ENCODE results near the gene LIN54. TPM values are rescaled to one million over a fixed set of nuclear protein-coding genes. Genes with fewer than 3 reads are reported as not detected.
A peak's percentile ranks its signal among the peaks of the same experiment; 100 is the strongest.

The LIN54 gene
- total and polyA plus RNA-seq, 2 of the 13 experiments (the other 11 are each of a cell fraction or from before 2014, with no cell fraction given), result 25.2 to 32.9 TPM

DNA sequence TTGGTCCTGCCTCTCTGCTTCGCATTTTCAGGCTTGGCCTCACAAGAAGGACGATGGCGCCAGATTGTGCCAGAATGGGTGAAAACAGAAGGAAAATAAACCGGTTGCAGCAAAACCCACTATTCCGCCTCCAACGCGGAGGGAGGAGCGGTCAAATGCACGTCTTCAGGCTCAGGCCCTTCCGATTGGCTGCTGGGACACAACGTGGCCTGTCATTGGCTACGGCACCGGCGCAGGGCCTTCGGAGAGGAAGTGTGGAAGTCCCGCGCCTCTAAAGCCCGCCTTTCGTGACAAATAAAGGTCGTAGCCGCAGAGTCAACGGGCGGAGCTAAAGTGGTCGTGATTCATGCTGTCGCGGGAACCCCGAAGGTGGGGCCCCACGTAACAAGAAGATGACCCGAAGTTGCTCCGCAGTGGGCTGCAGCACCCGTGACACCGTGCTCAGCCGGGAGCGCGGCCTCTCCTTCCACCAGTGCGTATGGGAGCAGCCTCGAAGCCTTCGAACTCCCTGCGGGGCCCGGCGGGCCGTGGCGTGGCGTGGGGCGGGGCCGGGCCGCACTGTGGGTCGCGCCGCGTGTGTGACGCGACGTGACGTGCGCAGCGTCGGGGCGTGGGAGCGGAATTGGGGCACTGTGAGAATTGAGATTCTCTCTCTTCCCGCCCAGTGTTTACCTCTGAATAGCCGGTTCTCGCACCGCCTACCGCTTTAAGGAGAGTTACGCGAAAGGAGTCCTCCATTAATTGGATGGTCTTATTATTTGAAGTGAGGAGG lies 110.0 kb downstream of the LIN54 start, which contains the start of gene THAP9 (continued):
- TF ChIP-seq NFYC (CRISPR knock-in tag; IDR thresholded peaks at IDR 0.05), result peak; percentile 97
- TF ChIP-seq PPARG (CRISPR knock-in tag; conservative IDR thresholded peaks at IDR 0.05), result no peak; the same call in 1 of the 2 replicates
- TF ChIP-seq KLF6 (CRISPR knock-in tag; IDR thresholded peaks at IDR 0.05), result 0 out of 2 replicates have a peak, but pooled peaks have one; percentile 16
- TF ChIP-seq, protein P1, sequence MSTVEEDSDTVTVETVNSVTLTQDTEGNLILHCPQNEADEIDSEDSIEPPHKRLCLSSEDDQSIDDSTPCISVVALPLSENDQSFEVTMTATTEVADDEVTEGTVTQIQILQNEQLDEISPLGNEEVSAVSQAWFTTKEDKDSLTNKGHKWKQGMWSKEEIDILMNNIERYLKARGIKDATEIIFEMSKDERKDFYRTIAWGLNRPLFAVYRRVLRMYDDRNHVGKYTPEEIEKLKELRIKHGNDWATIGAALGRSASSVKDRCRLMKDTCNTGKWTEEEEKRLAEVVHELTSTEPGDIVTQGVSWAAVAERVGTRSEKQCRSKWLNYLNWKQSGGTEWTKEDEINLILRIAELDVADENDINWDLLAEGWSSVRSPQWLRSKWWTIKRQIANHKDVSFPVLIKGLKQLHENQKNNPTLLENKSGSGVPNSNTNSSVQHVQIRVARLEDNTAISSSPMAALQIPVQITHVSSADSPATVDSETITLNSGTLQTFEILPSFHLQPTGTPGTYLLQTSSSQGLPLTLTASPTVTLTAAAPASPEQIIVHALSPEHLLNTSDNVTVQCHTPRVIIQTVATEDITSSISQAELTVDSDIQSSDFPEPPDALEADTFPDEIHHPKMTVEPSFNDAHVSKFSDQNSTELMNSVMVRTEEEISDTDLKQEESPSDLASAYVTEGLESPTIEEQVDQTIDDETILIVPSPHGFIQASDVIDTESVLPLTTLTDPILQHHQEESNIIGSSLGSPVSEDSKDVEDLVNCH (CRISPR knock-in tag; IDR thresholded peaks at IDR 0.05), result no peak
- TF ChIP-seq, protein P2, sequence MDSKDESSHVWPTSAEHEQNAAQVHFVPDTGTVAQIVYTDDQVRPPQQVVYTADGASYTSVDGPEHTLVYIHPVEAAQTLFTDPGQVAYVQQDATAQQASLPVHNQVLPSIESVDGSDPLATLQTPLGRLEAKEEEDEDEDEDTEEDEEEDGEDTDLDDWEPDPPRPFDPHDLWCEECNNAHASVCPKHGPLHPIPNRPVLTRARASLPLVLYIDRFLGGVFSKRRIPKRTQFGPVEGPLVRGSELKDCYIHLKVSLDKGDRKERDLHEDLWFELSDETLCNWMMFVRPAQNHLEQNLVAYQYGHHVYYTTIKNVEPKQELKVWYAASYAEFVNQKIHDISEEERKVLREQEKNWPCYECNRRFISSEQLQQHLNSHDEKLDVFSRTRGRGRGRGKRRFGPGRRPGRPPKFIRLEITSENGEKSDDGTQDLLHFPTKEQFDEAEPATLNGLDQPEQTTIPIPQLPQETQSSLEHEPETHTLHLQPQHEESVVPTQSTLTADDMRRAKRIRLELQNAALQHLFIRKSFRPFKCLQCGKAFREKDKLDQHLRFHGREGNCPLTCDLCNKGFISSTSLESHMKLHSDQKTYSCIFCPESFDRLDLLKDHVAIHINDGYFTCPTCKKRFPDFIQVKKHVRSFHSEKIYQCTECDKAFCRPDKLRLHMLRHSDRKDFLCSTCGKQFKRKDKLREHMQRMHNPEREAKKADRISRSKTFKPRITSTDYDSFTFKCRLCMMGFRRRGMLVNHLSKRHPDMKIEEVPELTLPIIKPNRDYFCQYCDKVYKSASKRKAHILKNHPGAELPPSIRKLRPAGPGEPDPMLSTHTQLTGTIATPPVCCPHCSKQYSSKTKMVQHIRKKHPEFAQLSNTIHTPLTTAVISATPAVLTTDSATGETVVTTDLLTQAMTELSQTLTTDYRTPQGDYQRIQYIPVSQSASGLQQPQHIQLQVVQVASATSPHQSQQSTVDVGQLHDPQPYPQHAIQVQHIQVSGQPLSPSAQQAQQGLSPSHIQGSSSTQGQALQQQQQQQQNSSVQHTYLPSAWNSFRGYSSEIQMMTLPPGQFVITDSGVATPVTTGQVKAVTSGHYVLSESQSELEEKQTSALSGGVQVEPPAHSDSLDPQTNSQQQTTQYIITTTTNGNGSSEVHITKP (CRISPR knock-in tag; IDR thresholded peaks at IDR 0.05; ENCODE audit: low read depth), result peak; percentile 17; the same call in 1 of the 2 replicates
- peak; percentile 96 for TF ChIP-seq NFYB (CRISPR knock-in tag; IDR thresholded peaks at IDR 0.05)
- TF ChIP-seq DNMT1 (CRISPR knock-in tag; IDR thresholded peaks at IDR 0.05), result 0 out of 2 replicates have a peak, but pooled peaks have one; percentile 61
- no peak for TF ChIP-seq SMARCE1 (IDR thresholded peaks at IDR 0.05; ENCODE audit: borderline replicate concordance)
- no peak for TF ChIP-seq ZNF75D (CRISPR knock-in tag; IDR thresholded peaks at IDR 0.05; ENCODE audit: borderline replicate concordance)
- peak; percentile 66 for TF ChIP-seq MED1 (CRISPR knock-in tag; IDR thresholded peaks at IDR 0.05)
- peak; percentile 40; the same call in 1 of the 2 replicates for TF ChIP-seq WIZ (CRISPR knock-in tag; IDR thresholded peaks at IDR 0.05)
- TF ChIP-seq ZNF569 (CRISPR knock-in tag; IDR thresholded peaks at IDR 0.05; ENCODE audit: borderline replicate concordance), result 0 out of 2 replicates have a peak, but pooled peaks have one; percentile 64
- no peak for TF ChIP-seq ZNF577 (CRISPR knock-in tag; IDR thresholded peaks at IDR 0.05; ENCODE audit: borderline replicate concordance, low read depth)
- TF ChIP-seq ZNF816 (CRISPR knock-in tag; IDR thresholded peaks at IDR 0.05; ENCODE audit: borderline replicate concordance), result no peak
- TF ChIP-seq NPAS2 (CRISPR knock-in tag; IDR thresholded peaks at IDR 0.05; ENCODE audit: borderline replicate concordance), result no peak
- TF ChIP-seq ZNF382 (CRISPR knock-in tag; IDR thresholded peaks at IDR 0.05; ENCODE audit: borderline replicate concordance), result no peak
- no peak for TF ChIP-seq ZNF235 (CRISPR knock-in tag; IDR thresholded peaks at IDR 0.05; ENCODE audit: borderline replicate concordance)
- peak; percentile 65 for TF ChIP-seq RXRB (CRISPR knock-in tag; IDR thresholded peaks at IDR 0.05; ENCODE audit: borderline replicate concordance)
- no peak for TF ChIP-seq SMC3 (IDR thresholded peaks at IDR 0.05; ENCODE audit: low read length)
